Osteocyte (in vitro differentiated cells): ENCODE results near the gene SERBP1. TPM values are rescaled to one million over a fixed set of nuclear protein-coding genes. Genes with fewer than 3 reads are reported as not detected.

Source experiments
- DNase-seq: peaks from one replicate; pipeline ENCODE4 v3.0.0; 2021; ENCODE audit warnings: mixed read lengths; ENCODE audit not compliant: unreplicated experiment; ENCODE audit errors: extremely low spot score
- H3K27ac Mint-ChIP-seq: one replicate; pipeline ENCODE4 v1.8.0; 2021; ENCODE audit warnings: mild to moderate bottlenecking, mixed read lengths; ENCODE audit not compliant: unreplicated experiment
- H3K27me3 Mint-ChIP-seq: one replicate; pipeline ENCODE4 v1.8.0; 2021; ENCODE audit warnings: mixed read lengths; ENCODE audit not compliant: unreplicated experiment
- H3K36me3 Mint-ChIP-seq: one replicate; pipeline ENCODE4 v1.8.0; 2021; ENCODE audit warnings: mixed read lengths; ENCODE audit not compliant: unreplicated experiment
- H3K4me1 Mint-ChIP-seq: one replicate; pipeline ENCODE4 v1.8.0; 2021; ENCODE audit warnings: mixed read lengths; ENCODE audit not compliant: unreplicated experiment
- H3K4me3 Mint-ChIP-seq: one replicate; pipeline ENCODE4 v1.8.0; 2021; ENCODE audit warnings: mild to moderate bottlenecking, moderate library complexity, mixed read lengths; ENCODE audit not compliant: unreplicated experiment
- H3K9me3 Mint-ChIP-seq: one replicate; pipeline ENCODE4 v1.8.0; 2021; ENCODE audit warnings: mixed read lengths; ENCODE audit not compliant: unreplicated experiment
- total RNA-seq: library from RNA; stranded (reverse); gene quantifications from 2 replicates; pipeline ENCODE4 v1.2.1, GENCODE V29; 2021
- TF ChIP-seq, protein P1 (sequence below): fragments of 200-600 bp; sonication (generic); IDR thresholded peaks from 2 replicates; pipeline ENCODE4 v1.5.0; 2021; ENCODE audit warnings: antibody characterized with exemption, mild to moderate bottlenecking, moderate library complexity

Gene SERBP1
- total RNA-seq, 1 donor from 2014 or later = 182 TPM

DNA sequence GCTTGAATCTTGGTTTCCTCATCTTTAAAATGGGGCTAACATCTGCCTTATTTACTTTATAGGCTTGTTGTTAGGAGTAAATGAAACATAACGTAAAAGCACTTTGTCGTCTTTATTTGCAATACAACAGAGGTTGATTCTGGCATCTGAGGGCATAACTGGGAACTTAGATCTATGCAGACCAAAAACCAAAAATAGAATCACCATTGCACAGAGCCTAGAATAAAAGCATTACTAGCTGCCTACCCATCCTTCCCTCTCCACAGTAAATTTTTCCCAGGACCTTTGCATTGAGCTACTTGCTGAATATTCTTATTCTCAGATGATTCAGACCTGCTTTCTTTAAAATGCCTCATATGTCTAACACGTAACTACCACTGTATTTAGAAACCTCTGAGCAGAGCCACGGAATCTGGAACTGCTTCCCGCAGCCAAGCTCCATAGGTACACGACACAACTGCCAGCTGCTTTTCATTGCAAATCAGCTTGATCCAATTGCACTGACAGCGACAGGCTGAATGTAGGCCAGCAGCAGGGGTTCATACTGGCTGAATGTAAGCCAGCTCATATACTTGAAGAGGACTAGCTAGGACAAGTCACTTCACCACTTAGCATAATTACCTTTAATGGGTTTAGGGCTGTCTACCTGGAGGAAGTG is 33.2 kb upstream of the SERBP1 start:
- Mint-ChIP-seq H3K36me3 (no peaks in the 10 kb centered on the region), H3K4me1 (peaks cover 9% of the 10 kb centered on the region), H3K27ac (no peak overlapping the region)

DNA sequence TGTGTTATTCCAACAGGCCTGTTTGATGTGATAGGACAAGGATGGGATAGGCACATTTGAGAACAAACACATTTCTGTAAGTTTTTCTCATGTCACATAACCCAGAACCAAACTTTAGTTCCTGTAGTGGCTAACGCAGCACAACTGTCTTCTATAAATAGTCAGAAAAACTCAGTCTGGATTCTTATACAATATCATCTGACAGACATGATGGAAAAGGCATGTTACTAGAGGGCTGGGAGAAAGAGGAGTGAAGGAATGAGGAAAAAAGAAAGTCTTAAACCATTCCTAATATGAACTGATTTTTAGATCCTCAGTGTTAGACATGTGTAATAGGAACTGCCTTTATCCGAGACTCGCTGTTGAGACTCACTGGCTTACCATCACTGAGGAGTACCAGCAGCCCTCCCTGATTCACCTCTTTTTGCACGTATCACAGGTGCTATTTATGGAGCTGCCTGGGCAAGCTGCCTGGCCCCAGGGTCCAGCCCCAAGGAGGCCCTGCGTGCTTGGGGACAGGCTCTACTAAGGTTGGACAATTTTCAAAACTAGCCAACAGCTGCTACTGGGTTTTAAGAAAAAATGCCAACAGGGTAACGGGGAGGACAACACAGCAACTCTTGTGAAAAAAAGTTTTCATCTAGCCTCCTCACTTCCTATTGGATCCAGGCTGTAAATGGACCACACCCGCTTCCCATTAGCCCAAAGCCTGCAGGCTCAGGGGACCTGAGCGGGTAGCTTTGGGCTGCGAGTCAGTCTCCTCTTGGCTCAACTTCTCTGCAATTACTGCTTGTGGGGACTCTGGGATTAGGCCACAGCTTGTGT is 30.7 kb upstream of the SERBP1 start:
- H3K4me3 Mint-ChIP-seq = no peak overlapping the region
- TF ChIP-seq, protein P1, sequence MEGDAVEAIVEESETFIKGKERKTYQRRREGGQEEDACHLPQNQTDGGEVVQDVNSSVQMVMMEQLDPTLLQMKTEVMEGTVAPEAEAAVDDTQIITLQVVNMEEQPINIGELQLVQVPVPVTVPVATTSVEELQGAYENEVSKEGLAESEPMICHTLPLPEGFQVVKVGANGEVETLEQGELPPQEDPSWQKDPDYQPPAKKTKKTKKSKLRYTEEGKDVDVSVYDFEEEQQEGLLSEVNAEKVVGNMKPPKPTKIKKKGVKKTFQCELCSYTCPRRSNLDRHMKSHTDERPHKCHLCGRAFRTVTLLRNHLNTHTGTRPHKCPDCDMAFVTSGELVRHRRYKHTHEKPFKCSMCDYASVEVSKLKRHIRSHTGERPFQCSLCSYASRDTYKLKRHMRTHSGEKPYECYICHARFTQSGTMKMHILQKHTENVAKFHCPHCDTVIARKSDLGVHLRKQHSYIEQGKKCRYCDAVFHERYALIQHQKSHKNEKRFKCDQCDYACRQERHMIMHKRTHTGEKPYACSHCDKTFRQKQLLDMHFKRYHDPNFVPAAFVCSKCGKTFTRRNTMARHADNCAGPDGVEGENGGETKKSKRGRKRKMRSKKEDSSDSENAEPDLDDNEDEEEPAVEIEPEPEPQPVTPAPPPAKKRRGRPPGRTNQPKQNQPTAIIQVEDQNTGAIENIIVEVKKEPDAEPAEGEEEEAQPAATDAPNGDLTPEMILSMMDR = no peak
- peaks cover 9% of the 10 kb centered on the region for H3K27me3 Mint-ChIP-seq
- no peak overlapping the region for H3K27ac Mint-ChIP-seq
- no peak for DNase-seq
- H3K9me3 Mint-ChIP-seq = no peaks in the 10 kb centered on the region
- no peaks in the 10 kb centered on the region for H3K36me3 Mint-ChIP-seq
- peaks cover 2% of the 10 kb centered on the region for H3K4me1 Mint-ChIP-seq

More for the DNA sequence above, 33.2 kb upstream of the SERBP1 start:
- DNase-seq = no peak
- H3K27me3 Mint-ChIP-seq = peaks cover 4% of the 10 kb centered on the region
- H3K4me3 Mint-ChIP-seq = no peak overlapping the region
- H3K9me3 Mint-ChIP-seq = no peaks in the 10 kb centered on the region
- TF ChIP-seq, protein P1 = no peak

- Mint-ChIP-seq H3K9me3 (no peaks in the 10 kb centered on the region), H3K36me3 (no peaks in the 10 kb centered on the region), H3K27me3 (peaks cover 11% of the 10 kb centered on the region), H3K4me3 (no peak overlapping the region), H3K4me1 (peaks cover 2% of the 10 kb centered on the region), H3K27ac (no peak overlapping the region)
- DNase-seq = no peak
- TF ChIP-seq, protein P1 = no peak
Measured at GRCh38 chr1:67459068-67459467, 28.9 kb upstream of the SERBP1 start.

- H3K27ac Mint-ChIP-seq = no peak overlapping the region
Measured at GRCh38 chr1:67458663-67459062, 28.5 kb upstream of the SERBP1 start.

More at GRCh38 chr1:67458663-67459062, 28.5 kb upstream of the SERBP1 start:
- Mint-ChIP-seq H3K9me3 (no peaks in the 10 kb centered on the region), H3K4me3 (no peak overlapping the region), H3K4me1 (peaks cover 2% of the 10 kb centered on the region), H3K36me3 (no peaks in the 10 kb centered on the region), H3K27me3 (peaks cover 9% of the 10 kb centered on the region)
- TF ChIP-seq, protein P1 = no peak
- DNase-seq = no peak
